ENCODE results near the gene PARD3.
"Not testable (repeated sequence)": the region's sequence is repeated elsewhere in the genome, so short reads cannot be mapped to it uniquely, and the experiment has no call there.

The PARD3 gene

DNA sequence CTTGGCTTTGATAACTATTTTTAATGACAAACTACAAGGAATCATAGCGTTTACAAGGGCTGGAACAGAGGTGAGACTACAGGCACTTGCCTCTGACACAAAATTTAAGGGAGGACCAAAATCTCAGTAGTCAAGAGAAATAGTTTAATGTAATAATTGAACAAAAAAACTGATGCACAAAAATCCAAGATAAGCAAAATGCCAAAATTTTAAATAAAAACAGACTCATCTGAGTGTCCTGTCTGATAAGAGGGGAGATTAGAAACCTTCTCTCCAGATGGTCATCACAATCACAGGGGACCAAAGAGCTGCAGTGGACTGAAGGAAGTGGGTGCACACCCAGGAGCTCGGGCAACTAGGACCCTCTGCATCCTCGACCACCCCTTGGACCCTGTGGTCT lies 70.5 kb downstream of the PARD3 start:
- in situ Hi-C loops (cut with MboI; ENCODE audit: low sequenced_read_pairs) = no loop called here

DNA sequence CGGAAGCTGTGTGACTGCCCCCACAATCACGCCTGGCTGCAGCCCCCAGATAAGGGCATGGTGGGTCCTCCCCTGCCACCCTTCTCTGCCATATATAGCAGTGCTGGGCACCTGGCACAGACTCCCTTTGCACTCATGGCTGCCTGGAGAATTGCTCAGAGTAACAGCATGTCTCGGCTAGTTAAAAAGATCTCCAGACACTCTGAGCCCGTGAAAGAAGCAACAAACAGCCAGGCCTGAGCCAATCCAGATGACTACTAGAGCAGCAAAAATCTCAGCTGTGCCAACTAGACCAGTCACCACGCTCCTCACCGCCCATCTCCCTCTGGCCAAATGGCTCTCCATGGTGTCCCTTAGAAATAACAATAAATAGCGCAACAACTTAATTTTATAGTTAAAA lies 71.3 kb downstream of the PARD3 start:
- in situ Hi-C loops (cut with MboI; ENCODE audit: low sequenced_read_pairs) = no loop called here

DNA sequence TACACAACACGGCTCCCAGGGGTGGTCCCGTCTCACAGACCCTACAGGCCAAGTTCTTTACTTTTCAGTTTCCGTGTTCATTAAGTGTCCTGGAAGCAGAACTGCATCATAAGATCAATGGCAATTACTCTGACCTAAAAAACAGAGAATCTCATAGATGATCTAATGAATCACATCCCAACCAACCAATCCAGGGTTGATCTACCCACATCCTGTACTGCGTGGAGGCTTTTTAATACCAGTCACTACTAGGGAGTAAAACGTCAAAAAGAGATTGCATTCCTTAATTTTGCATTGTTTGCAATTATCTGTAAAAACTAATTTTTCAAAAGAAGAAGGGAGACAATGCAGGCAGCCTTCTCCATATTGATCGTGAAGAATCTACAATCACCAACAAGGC lies 72.6 kb downstream of the PARD3 start:
- in situ Hi-C loops (cut with MboI; ENCODE audit: low sequenced_read_pairs) = no loop called here

DNA sequence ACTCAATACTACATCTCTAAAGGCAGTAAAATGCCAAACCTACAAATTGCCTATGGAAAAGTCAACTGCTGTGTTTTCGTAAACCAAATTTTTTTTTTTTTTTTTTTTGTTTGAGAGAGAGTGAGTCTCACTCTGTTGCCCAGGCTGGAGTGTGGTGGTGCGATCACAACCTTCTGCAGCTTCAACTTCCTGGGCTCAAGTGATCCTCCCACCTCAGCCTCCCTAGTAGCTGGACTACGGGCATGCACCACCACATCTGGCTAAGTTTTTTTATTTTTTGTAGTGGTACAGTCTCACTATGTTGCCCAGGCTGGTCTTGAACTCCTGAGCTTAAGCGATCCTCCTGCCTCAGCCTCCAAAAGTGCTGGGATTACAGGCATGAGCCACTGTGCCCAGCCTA lies 74.0 kb downstream of the PARD3 start:
- in situ Hi-C loops (cut with MboI; ENCODE audit: low sequenced_read_pairs) = not testable (repeated sequence)

GRCh38 chr10:34740321-34740720 lies 74.8 kb downstream of the PARD3 start:
- in situ Hi-C loops (cut with MboI; ENCODE audit: low sequenced_read_pairs) = no loop called here

GRCh38 chr10:34739915-34740314 lies 75.2 kb downstream of the PARD3 start:
- in situ Hi-C loops (cut with MboI; ENCODE audit: low sequenced_read_pairs) = no loop called here

DNA sequence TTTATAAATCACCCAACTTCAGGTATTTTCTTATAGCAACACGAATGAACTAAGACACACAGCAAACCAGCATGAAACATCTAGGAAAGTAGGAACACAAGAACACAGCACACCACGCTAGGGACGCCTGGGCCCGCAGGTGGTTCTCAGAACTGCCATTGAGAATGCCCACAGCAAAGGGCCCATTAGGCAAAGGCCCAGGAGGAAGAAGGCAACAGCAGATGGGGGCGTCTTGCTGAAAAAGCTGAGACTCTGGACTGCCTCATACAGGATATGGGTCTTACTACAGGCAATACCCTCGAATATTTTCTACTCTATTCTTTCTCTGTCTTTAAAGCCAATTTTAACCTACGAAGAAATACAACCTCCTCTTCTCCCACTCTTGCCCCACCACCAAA lies 77.3 kb downstream of the PARD3 start:
- in situ Hi-C loops (cut with MboI; ENCODE audit: low sequenced_read_pairs) = no loop called here

DNA sequence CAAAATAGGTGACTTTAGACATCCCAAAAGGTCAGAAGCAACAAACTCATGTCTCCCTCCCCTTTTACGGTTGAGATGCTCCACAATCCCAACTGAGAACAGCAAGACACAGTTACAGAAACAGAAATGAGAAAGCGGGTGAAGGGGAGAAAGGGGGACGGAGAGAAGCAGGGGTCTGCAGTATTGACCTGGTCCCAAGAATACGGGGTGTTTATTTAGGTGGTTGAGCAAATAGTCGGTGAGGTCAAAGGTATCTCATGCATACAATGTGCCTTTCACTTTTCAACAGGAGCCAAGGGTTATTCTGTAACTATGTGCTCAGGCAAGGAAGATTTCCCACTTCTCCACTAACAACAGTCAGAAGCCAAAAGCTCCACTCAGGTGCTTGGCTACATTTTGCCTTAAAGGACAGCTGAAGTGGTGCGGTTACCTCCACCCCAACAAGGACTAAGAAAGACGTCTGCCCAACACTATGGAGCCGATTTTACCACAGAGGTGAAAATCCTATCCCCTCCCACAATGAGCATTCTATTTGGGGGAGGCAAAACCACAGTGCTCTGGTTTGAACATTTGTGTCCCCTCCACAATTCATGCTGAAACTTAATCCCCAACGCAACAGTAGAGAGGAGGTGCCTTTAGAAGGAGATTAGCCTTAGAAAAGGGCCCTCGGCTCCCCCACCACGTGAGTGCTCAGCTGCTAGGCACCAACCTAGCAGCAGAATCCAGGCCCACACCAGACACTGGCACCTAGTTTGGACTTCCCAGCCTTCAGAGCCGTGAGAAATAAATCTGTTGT lies 77.9 kb downstream of the PARD3 start:
- in situ Hi-C loops (cut with MboI; ENCODE audit: low sequenced_read_pairs) = no loop called here

GRCh38 chr10:34734918-34735317 lies 80.2 kb downstream of the PARD3 start:
- in situ Hi-C loops (cut with MboI; ENCODE audit: low sequenced_read_pairs) = no loop called here

GRCh38 chr10:34732926-34733325 lies 82.2 kb downstream of the PARD3 start:
- in situ Hi-C loops (cut with MboI; ENCODE audit: low sequenced_read_pairs) = no loop called here

- in situ Hi-C loops (cut with MboI; ENCODE audit: low sequenced_read_pairs) = no loop called here
These were observed 83.0 kb downstream of the PARD3 start for GRCh38 chr10:34731885-34732701.

- in situ Hi-C loops (cut with MboI; ENCODE audit: low sequenced_read_pairs) = no loop called here
These were observed 83.9 kb downstream of the PARD3 start for GRCh38 chr10:34731213-34731612.

GRCh38 chr10:34730726-34731125 lies 84.4 kb downstream of the PARD3 start:
- in situ Hi-C loops (cut with MboI; ENCODE audit: low sequenced_read_pairs) = no loop called here

DNA sequence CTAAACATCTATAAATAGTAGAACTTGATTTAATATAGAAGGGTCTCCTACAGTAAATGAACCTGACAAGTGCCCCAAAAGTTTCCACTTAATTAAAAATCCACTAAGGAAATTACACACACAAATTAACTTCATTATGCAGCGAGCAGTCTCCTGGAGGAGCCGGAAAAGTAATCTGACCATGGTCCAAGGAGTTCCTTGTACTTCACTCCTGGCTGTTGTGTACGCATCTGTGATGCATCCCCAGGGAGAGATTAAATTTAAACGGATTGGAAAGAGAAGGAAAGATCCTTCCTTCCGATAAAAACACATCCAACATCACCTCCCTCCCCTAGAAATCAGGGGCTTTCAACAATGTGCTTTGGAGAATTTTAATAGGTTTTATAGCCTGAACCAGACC lies 85.5 kb downstream of the PARD3 start:
- in situ Hi-C loops (cut with MboI; ENCODE audit: low sequenced_read_pairs) = no loop called here

GRCh38 chr10:34728361-34728760 lies 86.7 kb downstream of the PARD3 start:
- in situ Hi-C loops (cut with MboI; ENCODE audit: low sequenced_read_pairs) = no loop called here

DNA sequence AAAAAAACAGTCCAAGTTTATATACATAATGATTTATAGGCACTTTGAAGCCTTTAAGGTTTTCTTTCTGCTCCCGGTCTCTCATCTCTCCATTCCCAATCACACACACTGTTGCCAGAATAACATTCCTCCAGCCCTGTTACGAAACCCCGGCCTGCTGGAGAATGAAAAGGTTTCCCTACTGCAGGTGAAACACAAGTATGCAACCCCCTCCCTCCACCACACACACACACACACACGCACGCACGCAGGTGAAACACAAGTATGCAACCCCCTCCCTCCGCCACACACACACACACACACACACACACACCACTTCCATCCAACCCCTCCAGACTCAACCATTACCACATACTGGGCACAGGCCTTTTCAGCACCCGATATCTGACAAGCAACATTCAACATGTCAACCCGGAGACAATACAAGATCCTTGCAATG lies 87.5 kb downstream of the PARD3 start:
- in situ Hi-C loops (cut with MboI; ENCODE audit: low sequenced_read_pairs) = no loop called here

DNA sequence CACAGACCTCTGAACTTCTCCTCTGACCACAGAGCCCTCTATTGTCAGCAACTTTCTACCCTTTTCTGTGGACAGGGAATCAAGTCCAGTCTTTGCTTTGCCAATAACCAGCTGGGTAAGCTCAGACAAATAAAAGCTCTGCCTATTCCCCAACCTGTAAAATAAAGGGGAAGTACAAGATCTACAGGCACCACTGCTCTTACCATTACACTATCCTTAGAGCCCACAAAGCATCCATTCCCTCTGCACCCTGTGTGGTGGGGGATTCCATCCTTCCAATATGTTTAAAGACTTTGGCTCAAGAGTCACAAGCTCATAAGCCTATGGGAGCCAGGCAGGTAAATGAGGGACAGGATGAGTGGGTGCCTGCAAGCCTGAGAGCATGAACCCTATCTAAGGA lies 88.2 kb downstream of the PARD3 start:
- in situ Hi-C loops (cut with MboI; ENCODE audit: low sequenced_read_pairs) = no loop called here

DNA sequence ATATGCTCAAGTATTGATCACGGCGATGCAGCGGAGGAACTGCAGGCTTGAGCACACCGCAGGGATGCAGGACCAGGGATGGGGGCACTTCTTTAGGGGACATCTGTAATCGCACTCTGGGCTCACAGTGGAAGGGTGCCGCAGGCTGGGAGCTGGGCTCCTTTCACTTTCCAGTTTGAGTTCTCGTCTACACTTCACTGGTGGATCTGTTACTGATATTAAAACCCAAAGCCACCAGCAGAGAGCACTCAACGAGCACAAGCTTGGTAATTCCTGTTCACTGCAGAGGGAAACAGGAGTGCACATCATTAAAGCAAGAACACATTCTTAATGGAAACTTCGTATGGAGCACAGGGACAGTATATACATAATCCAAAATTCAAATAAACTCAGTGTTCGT lies 91.3 kb downstream of the PARD3 start:
- in situ Hi-C loops (cut with MboI; ENCODE audit: low sequenced_read_pairs) = no loop called here

DNA sequence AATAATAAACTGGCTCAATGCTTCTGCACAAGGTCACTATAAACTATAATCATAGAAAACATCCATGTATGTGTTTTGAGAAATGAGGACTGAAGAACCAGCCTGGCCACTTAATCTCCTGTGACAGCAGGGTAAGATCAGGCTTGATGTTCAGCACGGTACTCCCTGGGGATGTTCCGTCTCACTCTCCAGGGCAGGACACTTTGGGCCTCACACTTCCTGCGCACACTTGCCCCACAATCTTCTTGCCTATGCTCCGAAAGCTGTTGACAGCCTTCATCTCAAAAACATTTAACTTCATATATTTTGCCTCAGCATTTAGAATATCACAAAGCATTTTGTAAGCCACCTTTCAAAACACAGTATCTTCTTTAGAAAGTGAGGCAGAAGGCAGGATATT lies 92.7 kb downstream of the PARD3 start:
- in situ Hi-C loops (cut with MboI; ENCODE audit: low sequenced_read_pairs) = no loop called here

DNA sequence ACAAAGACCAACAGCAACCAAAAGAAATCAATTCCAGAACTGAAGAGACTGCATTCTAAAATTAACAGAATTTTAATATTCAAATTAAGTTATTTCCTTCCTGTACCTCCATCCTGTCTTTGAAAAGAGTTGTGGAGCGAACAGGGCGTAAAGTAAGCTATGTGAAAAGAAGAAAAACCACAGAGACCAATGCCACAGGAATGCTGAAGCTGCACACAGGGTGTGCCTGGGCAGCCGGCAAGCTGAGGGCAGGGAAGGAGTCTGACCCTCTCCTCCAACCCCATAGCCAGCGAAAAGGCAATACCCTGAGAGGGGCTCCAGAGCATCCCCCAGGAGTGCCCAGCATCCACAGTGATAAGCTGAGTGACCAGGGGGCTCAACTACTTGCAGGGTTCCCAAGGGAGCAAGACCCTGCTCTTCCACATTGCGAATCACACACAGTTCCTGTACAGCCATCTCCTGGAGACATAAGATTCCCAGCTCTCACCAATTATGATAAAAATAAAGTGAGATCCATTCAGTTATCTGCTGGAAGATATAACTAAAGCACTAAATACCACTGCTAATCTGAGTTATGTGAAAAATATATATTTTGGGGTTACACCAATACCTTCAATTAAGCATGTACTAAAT lies 93.8 kb downstream of the PARD3 start:
- in situ Hi-C loops (cut with MboI; ENCODE audit: low sequenced_read_pairs) = no loop called here

GRCh38 chr10:34719746-34720145 lies 95.3 kb downstream of the PARD3 start:
- in situ Hi-C loops (cut with MboI; ENCODE audit: low sequenced_read_pairs) = no loop called here

GRCh38 chr10:34719328-34719727 lies 95.8 kb downstream of the PARD3 start:
- in situ Hi-C loops (cut with MboI; ENCODE audit: low sequenced_read_pairs) = no loop called here
